ENCODE results near the gene PRRT1B. TPM values are rescaled to one million over a fixed set of nuclear protein-coding genes. Genes with fewer than 3 reads are reported as not detected.

Gene PRRT1B
- total RNA-seq, 4 donors from 2014 or later, result 0.94 to 3.9 TPM; not detected in 2

DNA sequence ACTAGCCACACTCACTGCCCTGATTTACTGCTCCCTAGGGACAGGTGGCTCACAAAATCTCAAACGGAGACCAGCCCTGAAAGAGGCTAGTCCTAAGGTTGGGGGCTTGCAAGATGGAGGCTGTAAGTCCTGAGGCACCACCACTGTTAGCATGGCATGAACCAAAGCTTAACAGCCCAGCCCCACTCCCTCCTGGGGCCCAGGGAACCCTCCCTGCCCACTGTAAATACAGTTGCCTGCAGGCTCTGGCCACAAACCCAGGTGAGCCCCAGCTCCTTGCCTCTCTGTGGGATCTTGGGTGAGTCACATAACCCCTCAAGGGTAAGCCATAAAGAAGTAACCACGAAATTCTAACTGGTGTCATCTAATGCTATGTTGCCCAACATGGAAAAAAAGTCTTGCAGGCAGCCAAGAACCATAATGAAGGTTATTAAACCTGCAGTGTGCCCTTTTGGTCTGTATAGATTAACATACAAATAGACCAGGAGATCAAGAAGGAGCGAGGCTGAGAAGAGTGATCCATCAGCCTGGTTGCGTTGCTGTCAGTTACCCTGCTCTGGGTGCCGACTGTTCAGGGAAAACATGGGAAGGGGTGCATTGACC lies 44.3 kb upstream of the PRRT1B start:
- DNase-seq, result no peak
- TF ChIP-seq, protein P1, sequence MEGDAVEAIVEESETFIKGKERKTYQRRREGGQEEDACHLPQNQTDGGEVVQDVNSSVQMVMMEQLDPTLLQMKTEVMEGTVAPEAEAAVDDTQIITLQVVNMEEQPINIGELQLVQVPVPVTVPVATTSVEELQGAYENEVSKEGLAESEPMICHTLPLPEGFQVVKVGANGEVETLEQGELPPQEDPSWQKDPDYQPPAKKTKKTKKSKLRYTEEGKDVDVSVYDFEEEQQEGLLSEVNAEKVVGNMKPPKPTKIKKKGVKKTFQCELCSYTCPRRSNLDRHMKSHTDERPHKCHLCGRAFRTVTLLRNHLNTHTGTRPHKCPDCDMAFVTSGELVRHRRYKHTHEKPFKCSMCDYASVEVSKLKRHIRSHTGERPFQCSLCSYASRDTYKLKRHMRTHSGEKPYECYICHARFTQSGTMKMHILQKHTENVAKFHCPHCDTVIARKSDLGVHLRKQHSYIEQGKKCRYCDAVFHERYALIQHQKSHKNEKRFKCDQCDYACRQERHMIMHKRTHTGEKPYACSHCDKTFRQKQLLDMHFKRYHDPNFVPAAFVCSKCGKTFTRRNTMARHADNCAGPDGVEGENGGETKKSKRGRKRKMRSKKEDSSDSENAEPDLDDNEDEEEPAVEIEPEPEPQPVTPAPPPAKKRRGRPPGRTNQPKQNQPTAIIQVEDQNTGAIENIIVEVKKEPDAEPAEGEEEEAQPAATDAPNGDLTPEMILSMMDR (IDR thresholded peaks at IDR 0.05), result no peak

DNA sequence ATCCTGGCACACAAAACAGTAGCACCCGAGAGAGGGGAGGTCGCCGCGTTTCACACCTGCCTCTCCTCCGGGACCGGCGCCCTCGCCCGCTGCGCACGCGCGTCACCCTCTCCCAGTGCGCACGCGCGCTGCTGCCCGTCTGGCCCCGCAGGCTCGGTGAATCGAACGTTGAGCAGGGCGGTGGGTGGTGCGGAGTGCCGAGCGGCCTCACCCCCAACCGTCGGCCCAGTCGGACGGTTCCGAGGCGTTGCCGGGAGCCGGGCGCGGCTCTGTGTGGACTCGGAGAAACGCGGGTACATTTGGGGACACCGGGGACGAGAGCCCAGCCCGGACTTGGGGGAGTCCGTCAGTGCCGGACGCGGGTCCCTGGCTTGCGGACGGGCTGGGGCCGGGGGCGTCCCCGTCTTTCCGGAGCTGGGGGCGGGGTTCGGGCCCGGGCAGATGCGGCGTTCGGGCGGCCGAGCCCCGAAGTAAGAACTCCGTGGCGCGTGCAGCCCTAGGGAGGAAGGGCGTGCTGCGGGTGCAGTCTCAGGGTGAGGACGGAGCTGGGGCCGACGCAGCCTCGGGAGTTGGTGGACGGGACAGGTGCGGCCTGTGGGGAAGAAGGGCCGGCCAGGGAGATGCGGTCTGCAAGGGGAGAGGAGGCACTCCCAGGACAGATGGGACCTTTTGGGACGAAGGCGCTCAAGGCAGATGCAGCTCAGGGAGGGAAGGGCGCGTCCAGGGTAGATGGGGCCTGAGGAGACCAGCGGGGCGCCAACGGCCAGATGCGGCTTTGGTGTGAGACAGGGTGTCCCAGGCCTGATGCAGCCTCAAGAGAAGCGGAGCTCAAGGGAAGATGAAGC lies 42.3 kb upstream of the PRRT1B start, which contains the start of gene POMT1:
Gene POMT1, plus strand, starts transcription at position 138 of the 845 bp plus-strand sequence. CDS start 1,301 bp downstream, outside the sequence.
- Histone ChIP-seq H3K4me3 (peak within 1 kb of the TSS; percentile 73 to 92 (median 84)), H3K27me3 (no peaks in the 10 kb centered on the region), H3K9me3 (no peaks in the 10 kb centered on the region), H3K27ac (peak within 1 kb of the TSS; percentile 39 to 82 (median 72)), H3K36me3 (peaks cover 0 to 21% (median 0%) of the 10 kb centered on the region in 3 donors), H3K4me1 (peaks cover 0 to 29% (median 2%) of the 10 kb centered on the region in 4 donors)
- TF ChIP-seq, protein P1 (IDR thresholded peaks at IDR 0.05), result peak in 2 of 6 experiments; percentile 3
- peak in 1 of 2 donors; percentile 57 for TF ChIP-seq POLR2A (IDR thresholded peaks at IDR 0.05)
- peak; percentile 82 to 93 (median 90) for DNase-seq

More for the DNA sequence above, 44.3 kb upstream of the PRRT1B start:
- Histone ChIP-seq H3K4me1 (peaks cover 0 to 36% (median 2%) of the 10 kb centered on the region in 4 donors), H3K9me3 (no peaks in the 10 kb centered on the region), H3K36me3 (peaks cover 0 to 34% (median 0%) of the 10 kb centered on the region in 3 donors), H3K4me3 (no peak overlapping the region), H3K27ac (peak overlapping the region in 2 of 4 donors; percentile 16 to 53), H3K27me3 (no peaks in the 10 kb centered on the region)

DNA sequence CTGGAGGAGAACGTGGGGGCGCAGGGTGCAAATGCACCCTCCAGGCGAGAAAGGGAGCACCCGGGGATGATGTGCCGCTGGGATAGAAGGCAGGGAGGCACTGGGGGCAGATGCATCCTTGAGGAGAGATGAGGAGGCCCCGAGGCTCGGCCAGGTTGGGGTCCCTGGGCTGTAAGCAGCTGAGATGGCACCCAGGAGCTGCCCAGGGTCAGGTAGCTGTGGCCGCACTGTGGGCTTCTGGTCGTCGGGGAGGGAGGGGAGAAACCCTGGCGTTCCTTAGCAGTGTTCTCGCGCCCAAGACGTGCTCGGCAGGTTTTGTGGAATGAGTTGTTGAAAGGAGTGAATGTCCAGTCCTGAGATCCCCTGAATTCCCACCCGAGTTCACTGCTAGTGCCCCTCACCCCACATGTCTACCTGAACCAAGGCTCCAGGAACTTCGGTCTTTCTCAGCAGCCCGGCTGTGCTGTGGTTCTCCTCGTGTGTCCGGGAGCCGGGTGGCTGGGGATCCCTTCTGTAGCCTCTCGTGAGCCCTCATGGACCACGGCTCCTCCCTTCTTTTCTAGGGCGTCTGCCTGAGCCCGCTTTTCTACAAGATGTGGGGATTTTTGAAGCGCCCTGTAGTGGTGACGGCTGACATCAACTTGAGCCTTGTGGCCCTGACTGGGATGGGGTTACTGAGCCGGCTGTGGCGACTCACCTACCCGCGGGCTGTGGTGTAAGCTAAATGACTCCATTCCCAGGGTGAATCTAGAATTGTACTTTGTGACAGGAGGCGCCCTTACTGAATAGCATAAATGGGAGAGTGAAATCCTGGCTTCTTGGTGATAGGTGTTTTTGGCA lies 41.5 kb upstream of the PRRT1B start:
- TF ChIP-seq, protein P1 (IDR thresholded peaks at IDR 0.05), result no peak
- no peak for TF ChIP-seq POLR2A (IDR thresholded peaks at IDR 0.05)
- H3K27ac ChIP-seq, result peak overlapping the region in 1 of 4 donors; percentile 82

DNA sequence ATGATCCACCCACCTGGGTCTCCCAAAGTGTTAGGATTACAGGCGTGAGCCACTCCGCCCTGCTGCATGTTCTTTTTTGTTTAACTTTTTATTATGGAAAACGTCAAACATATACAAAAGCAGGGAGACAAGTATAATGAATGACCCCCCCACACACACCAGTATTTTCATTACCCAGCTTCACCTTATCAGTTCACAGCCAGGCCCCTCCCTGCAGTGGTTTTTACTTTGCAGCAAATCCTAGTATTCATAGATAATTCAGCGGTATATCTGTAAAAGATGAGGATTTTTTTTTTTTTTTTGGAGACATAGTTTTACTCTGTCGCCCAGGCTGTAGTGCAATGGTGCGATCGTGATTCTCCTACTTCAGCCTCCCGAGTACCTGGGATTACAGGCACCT lies 40.3 kb upstream of the PRRT1B start:
- no peak overlapping the region for H3K27ac ChIP-seq
- DNase-seq, result no peak
- H3K9me3 ChIP-seq, result no peaks in the 10 kb centered on the region
- H3K4me3 ChIP-seq, result no peak overlapping the region
- peaks cover 0 to 29% (median 2%) of the 10 kb centered on the region in 4 donors for H3K4me1 ChIP-seq
- TF ChIP-seq, protein P1 (IDR thresholded peaks at IDR 0.05), result no peak
- no peak for TF ChIP-seq POLR2A (IDR thresholded peaks at IDR 0.05)
- peaks cover 0 to 21% (median 0%) of the 10 kb centered on the region in 3 donors for H3K36me3 ChIP-seq
- H3K27me3 ChIP-seq, result no peaks in the 10 kb centered on the region

More for the DNA sequence above, 41.5 kb upstream of the PRRT1B start:
- DNase-seq, result peak in 1 of 3 donors; percentile 62
- Histone ChIP-seq H3K4me1 (peaks cover 0 to 29% (median 2%) of the 10 kb centered on the region in 4 donors), H3K27me3 (no peaks in the 10 kb centered on the region), H3K4me3 (peak overlapping the region; percentile 73 to 92 (median 84)), H3K9me3 (no peaks in the 10 kb centered on the region), H3K36me3 (peaks cover 0 to 16% (median 0%) of the 10 kb centered on the region in 3 donors)

DNA sequence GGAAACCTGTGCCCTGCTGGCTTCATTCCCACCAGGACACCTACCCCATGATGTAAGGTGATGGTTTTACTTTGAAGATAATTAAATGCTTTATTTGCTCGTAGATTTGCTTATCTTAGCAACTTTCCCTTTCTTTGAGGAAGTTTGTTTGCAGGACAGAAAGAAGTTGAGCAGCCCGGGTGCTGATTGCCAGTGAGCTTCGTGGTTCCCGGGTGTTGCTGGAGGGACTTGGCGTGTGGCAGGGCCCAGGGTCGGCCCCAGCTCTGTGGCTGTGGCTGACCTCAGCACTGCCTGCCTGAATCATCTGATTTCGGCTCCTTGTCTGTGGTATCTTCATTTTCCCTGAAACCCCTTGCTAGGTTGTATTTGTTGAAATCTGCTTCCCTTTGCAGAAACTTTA lies 33.9 kb upstream of the PRRT1B start:
- Histone ChIP-seq H3K27ac (no peak overlapping the region), H3K36me3 (peaks cover 0 to 79% (median 0%) of the 10 kb centered on the region in 3 donors), H3K4me3 (no peak overlapping the region), H3K27me3 (no peaks in the 10 kb centered on the region), H3K9me3 (no peaks in the 10 kb centered on the region), H3K4me1 (no peaks in the 10 kb centered on the region)
- DNase-seq, result no peak
- no peak for TF ChIP-seq POLR2A (IDR thresholded peaks at IDR 0.05)
- TF ChIP-seq, protein P1 (IDR thresholded peaks at IDR 0.05), result no peak
